Measurements from ENCODE around the gene CHCHD6.

CHCHD6 gene

GRCh38 chr3:126887686-126888085, 183.6 kb downstream of the CHCHD6 start:
- FAIRE-seq (no peak), DNase-seq (ENCODE audit: insufficient read length, low spot score) (no peak)
- TF ChIP-seq POLR2A (IDR thresholded peaks at IDR 0.05; ENCODE audit: low read depth, low read length), result no peak

- no peak for FAIRE-seq
Measured at GRCh38 chr3:126888186-126888760, 184.2 kb downstream of the CHCHD6 start.

GRCh38 chr3:126889276-126890201, 185.5 kb downstream of the CHCHD6 start:
- no peak for TF ChIP-seq POLR2A (IDR thresholded peaks at IDR 0.05; ENCODE audit: low read depth, low read length)
- FAIRE-seq (no peak), DNase-seq (ENCODE audit: insufficient read length, low spot score) (no peak)

More at GRCh38 chr3:126888186-126888760, 184.2 kb downstream of the CHCHD6 start:
- DNase-seq (ENCODE audit: insufficient read length, low spot score), result no peak
- no peak for TF ChIP-seq POLR2A (IDR thresholded peaks at IDR 0.05; ENCODE audit: low read depth, low read length)

GRCh38 chr3:126891141-126891540, 187.1 kb downstream of the CHCHD6 start:
- FAIRE-seq (no peak), DNase-seq (ENCODE audit: insufficient read length, low spot score) (no peak)
- no peak for TF ChIP-seq POLR2A (IDR thresholded peaks at IDR 0.05; ENCODE audit: low read depth, low read length)

- FAIRE-seq (no peak), DNase-seq (ENCODE audit: insufficient read length, low spot score) (no peak)
- no peak for TF ChIP-seq POLR2A (IDR thresholded peaks at IDR 0.05; ENCODE audit: low read depth, low read length)
Measured at GRCh38 chr3:126891791-126892190, 187.8 kb downstream of the CHCHD6 start.

GRCh38 chr3:126893651-126894050, 189.6 kb downstream of the CHCHD6 start:
- no peak for TF ChIP-seq POLR2A (IDR thresholded peaks at IDR 0.05; ENCODE audit: low read depth, low read length)
- DNase-seq (ENCODE audit: insufficient read length, low spot score) (no peak), FAIRE-seq (no peak)

- FAIRE-seq, result no peak
- TF ChIP-seq POLR2A (IDR thresholded peaks at IDR 0.05; ENCODE audit: low read depth, low read length), result no peak
- no peak for DNase-seq (ENCODE audit: insufficient read length, low spot score)
Measured at GRCh38 chr3:126894475-126894874, 190.4 kb downstream of the CHCHD6 start.

GRCh38 chr3:126895178-126896066, 191.4 kb downstream of the CHCHD6 start:
- FAIRE-seq, result no peak
- no peak for DNase-seq (ENCODE audit: insufficient read length, low spot score)
- TF ChIP-seq POLR2A (IDR thresholded peaks at IDR 0.05; ENCODE audit: low read depth, low read length), result no peak

- TF ChIP-seq POLR2A (IDR thresholded peaks at IDR 0.05; ENCODE audit: low read depth, low read length), result no peak
- DNase-seq (ENCODE audit: insufficient read length, low spot score), result no peak
- no peak for FAIRE-seq
Measured at GRCh38 chr3:126896067-126896441, 192.0 kb downstream of the CHCHD6 start.

- no peak for FAIRE-seq
- no peak for TF ChIP-seq POLR2A (IDR thresholded peaks at IDR 0.05; ENCODE audit: low read depth, low read length)
- DNase-seq (ENCODE audit: insufficient read length, low spot score), result no peak
Measured at GRCh38 chr3:126896968-126897367, 192.9 kb downstream of the CHCHD6 start.

- no peak for FAIRE-seq
- TF ChIP-seq POLR2A (IDR thresholded peaks at IDR 0.05; ENCODE audit: low read depth, low read length), result no peak
- DNase-seq (ENCODE audit: insufficient read length, low spot score), result no peak
Measured at GRCh38 chr3:126897943-126898342, 193.9 kb downstream of the CHCHD6 start.

GRCh38 chr3:126900859-126901540, 197.0 kb downstream of the CHCHD6 start:
- DNase-seq (ENCODE audit: insufficient read length, low spot score), result no peak
- TF ChIP-seq POLR2A (IDR thresholded peaks at IDR 0.05; ENCODE audit: low read depth, low read length), result no peak
- no peak for FAIRE-seq

- FAIRE-seq, result no peak
- DNase-seq (ENCODE audit: insufficient read length, low spot score), result no peak
- no peak for TF ChIP-seq POLR2A (IDR thresholded peaks at IDR 0.05; ENCODE audit: low read depth, low read length)
Measured at GRCh38 chr3:126901631-126902030, 197.6 kb downstream of the CHCHD6 start.

Data from H54 (cell line).